OCI-LY3 (cell line): ENCODE data around the gene NAB1.

ENCODE experiments used
- EZH2phosphoT487 ChIP-seq: fragments of 200-600 bp; shearing (Covaris generic); IDR thresholded peaks from 2 replicates; pipeline ENCODE4 v1.6.1; 2018; ENCODE audit warnings: antibody characterized with exemption, mixed run types, low read depth
- TF ChIP-seq, protein P1 (sequence below): fragments of 200-600, 300-600 bp; sonication (generic); IDR thresholded peaks from 2 replicates; pipeline ENCODE4 v1.5.1; 2014; ENCODE audit warnings: antibody characterized with exemption, low read length, low read depth

DNA sequence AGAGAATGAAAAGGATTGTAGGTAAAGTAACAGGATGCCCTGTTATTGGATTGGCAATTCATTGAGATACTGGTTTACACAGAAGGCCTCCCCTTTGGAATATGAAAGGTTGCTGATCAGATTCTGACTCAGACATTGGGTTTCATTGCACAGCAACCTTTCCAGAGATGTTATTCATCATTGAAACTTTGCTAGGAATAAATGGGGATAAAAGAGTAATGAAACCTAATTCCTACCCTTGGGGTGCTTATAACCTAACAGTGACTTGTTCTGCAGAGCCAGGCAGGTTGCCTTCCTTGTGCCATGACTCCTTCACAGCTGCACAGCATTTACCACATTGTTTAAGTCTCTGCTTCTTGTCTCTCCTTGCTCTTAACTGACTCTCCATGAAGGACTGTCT lies 5.0 kb downstream of the NAB1 start:
- TF ChIP-seq, protein P1, sequence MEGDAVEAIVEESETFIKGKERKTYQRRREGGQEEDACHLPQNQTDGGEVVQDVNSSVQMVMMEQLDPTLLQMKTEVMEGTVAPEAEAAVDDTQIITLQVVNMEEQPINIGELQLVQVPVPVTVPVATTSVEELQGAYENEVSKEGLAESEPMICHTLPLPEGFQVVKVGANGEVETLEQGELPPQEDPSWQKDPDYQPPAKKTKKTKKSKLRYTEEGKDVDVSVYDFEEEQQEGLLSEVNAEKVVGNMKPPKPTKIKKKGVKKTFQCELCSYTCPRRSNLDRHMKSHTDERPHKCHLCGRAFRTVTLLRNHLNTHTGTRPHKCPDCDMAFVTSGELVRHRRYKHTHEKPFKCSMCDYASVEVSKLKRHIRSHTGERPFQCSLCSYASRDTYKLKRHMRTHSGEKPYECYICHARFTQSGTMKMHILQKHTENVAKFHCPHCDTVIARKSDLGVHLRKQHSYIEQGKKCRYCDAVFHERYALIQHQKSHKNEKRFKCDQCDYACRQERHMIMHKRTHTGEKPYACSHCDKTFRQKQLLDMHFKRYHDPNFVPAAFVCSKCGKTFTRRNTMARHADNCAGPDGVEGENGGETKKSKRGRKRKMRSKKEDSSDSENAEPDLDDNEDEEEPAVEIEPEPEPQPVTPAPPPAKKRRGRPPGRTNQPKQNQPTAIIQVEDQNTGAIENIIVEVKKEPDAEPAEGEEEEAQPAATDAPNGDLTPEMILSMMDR: no peak
- TF ChIP-seq EZH2phosphoT487: no peak
